Measurements from ENCODE around the gene USP17L24.
"Not testable (repeated sequence)": the region's sequence is repeated elsewhere in the genome, so short reads cannot be mapped to it uniquely, and the experiment has no call there.

USP17L24 gene, protein sequence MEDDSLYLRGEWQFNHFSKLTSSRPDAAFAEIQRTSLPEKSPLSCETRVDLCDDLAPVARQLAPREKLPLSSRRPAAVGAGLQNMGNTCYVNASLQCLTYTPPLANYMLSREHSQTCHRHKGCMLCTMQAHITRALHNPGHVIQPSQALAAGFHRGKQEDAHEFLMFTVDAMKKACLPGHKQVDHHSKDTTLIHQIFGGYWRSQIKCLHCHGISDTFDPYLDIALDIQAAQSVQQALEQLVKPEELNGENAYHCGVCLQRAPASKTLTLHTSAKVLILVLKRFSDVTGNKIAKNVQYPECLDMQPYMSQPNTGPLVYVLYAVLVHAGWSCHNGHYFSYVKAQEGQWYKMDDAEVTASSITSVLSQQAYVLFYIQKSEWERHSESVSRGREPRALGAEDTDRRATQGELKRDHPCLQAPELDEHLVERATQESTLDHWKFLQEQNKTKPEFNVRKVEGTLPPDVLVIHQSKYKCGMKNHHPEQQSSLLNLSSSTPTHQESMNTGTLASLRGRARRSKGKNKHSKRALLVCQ

DNA sequence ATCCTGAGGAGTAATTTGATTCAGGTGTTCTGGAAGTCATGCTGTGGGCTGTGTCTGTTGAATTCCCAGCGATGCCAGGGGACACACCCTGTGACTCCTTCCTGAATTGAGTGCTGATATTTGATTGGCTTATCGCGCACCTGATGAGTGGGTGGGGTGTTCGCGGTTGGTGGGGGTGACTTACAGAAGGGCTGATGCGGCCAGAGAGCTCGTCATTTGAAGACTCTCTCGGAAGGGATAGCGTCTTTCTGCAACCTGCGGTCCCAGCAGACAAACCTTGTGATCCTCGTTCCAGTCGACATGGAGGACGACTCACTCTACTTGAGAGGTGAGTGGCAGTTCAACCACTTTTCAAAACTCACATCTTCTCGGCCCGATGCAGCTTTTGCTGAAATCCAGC is at the start of gene USP17L24:
Gene USP17L24 (plus strand): TSS at position 301 of the 400 bp plus-strand sequence. CDS start 0 bp downstream, at position 301.
- FAIRE-seq = not testable (repeated sequence)

DNA sequence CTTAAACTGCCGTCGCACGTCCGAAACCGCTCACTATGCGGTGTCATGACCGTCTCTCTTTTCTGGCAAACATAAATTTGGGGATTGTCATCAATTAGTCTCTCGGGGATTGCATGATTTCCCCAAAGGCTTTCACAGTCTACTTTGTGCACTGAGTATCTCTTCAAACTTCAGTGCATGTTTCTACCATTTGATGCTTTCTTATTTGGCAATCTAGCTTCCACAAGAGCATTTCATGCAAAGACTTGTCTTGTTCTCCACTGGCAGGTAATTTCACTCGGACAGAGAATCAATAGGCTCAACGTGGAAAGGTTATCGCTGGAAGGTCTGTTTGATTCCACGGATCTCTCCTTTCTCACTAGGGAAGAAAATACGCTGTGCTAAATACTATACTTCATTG is 774 bp upstream of the USP17L24 start:
- FAIRE-seq = not testable (repeated sequence)

DNA sequence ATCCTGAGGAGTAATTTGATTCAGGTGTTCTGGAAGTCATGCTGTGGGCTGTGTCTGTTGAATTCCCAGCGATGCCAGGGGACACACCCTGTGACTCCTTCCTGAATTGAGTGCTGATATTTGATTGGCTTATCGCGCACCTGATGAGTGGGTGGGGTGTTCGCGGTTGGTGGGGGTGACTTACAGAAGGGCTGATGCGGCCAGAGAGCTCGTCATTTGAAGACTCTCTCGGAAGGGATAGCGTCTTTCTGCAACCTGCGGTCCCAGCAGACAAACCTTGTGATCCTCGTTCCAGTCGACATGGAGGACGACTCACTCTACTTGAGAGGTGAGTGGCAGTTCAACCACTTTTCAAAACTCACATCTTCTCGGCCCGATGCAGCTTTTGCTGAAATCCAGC is 4.6 kb downstream of the USP17L24 start, which contains the start of gene USP17L25:
Gene USP17L25 (plus strand): TSS at position 301 of the 400 bp plus-strand sequence. CDS start 0 bp downstream, at position 301.
- FAIRE-seq = not testable (repeated sequence)

DNA sequence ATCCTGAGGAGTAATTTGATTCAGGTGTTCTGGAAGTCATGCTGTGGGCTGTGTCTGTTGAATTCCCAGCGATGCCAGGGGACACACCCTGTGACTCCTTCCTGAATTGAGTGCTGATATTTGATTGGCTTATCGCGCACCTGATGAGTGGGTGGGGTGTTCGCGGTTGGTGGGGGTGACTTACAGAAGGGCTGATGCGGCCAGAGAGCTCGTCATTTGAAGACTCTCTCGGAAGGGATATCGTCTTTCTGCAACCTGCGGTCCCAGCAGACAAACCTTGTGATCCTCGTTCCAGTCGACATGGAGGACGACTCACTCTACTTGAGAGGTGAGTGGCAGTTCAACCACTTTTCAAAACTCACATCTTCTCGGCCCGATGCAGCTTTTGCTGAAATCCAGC is 9.4 kb downstream of the USP17L24 start, which contains the start of gene USP17L26:
Gene USP17L26 (plus strand): TSS at position 301 of the 400 bp plus-strand sequence. CDS start 0 bp downstream, at position 301.
- not testable (repeated sequence) for FAIRE-seq

DNA sequence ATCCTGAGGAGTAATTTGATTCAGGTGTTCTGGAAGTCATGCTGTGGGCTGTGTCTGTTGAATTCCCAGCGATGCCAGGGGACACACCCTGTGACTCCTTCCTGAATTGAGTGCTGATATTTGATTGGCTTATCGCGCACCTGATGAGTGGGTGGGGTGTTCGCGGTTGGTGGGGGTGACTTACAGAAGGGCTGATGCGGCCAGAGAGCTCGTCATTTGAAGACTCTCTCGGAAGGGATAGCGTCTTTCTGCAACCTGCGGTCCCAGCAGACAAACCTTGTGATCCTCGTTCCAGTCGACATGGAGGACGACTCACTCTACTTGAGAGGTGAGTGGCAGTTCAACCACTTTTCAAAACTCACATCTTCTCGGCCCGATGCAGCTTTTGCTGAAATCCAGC is 14.1 kb downstream of the USP17L24 start, which contains the start of gene USP17L5:
Gene USP17L5 (plus strand): TSS at position 301 of the 400 bp plus-strand sequence. CDS start 0 bp downstream, at position 301.
- FAIRE-seq = not testable (repeated sequence)

GRCh38 chr4:9343848-9344247 is 18.9 kb downstream of the USP17L24 start, which contains the start of gene USP17L27:
USP17L27 (plus strand) TSS chr4:9344148; CDS start chr4:9344148, 0 bp downstream.
- FAIRE-seq = not testable (repeated sequence)

DNA sequence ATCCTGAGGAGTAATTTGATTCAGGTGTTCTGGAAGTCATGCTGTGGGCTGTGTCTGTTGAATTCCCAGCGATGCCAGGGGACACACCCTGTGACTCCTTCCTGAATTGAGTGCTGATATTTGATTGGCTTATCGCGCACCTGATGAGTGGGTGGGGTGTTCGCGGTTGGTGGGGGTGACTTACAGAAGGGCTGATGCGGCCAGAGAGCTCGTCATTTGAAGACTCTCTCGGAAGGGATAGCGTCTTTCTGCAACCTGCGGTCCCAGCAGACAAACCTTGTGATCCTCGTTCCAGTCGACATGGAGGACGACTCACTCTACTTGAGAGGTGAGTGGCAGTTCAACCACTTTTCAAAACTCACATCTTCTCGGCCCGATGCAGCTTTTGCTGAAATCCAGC is 23.6 kb downstream of the USP17L24 start, which contains the start of gene USP17L28:
Gene USP17L28 (plus strand): TSS at position 301 of the 400 bp plus-strand sequence. CDS start 0 bp downstream, at position 301.
- FAIRE-seq = not testable (repeated sequence)

DNA sequence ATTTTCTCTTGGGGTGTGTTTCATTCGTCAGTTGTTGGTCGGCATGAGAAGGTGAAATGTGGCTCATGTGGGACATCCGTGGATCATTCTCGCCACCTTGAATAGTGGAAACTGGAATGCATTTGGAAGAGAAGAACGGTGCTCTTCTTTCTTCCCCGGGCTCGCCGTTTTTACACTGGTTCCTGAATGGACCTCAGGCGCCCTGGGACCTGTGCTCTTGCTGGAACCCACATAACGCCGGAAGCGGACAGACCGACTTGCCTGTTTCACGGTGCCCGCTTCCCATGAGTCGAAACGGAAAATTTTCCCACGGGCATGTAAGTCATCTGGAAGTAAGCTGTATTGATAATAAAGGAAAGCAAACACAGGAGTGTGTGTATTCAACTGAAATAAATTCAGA is 25.9 kb downstream of the USP17L24 start:
- not testable (repeated sequence) for FAIRE-seq

GRCh38 chr4:9353338-9353737 is 28.4 kb downstream of the USP17L24 start, which contains the start of gene USP17L29:
USP17L29 (plus strand) TSS chr4:9353638; CDS start chr4:9353638, 0 bp downstream.
- FAIRE-seq = not testable (repeated sequence)

DNA sequence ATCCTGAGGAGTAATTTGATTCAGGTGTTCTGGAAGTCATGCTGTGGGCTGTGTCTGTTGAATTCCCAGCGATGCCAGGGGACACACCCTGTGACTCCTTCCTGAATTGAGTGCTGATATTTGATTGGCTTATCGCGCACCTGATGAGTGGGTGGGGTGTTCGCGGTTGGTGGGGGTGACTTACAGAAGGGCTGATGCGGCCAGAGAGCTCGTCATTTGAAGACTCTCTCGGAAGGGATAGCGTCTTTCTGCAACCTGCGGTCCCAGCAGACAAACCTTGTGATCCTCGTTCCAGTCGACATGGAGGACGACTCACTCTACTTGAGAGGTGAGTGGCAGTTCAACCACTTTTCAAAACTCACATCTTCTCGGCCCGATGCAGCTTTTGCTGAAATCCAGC is 37.9 kb downstream of the USP17L24 start, which contains the start of gene USP17L30:
Gene USP17L30 (plus strand): TSS at position 301 of the 400 bp plus-strand sequence. CDS start 0 bp downstream, at position 301.
- FAIRE-seq = not testable (repeated sequence)
